K562 (cell line): ENCODE data around the gene LRCH1. TPM values are rescaled to one million over a fixed set of nuclear protein-coding genes. Genes with fewer than 3 reads are reported as not detected.
A peak's percentile ranks its signal among the peaks of the same experiment; 100 is the strongest.

Experiments used
- CLOCK ChIP-seq: fragments of 250-450 bp; sonication (Bioruptor Pico); IDR thresholded peaks from 2 replicates; pipeline ENCODE4 v1.4.0; 2020; ENCODE audit warnings: mild to moderate bottlenecking, moderate library complexity, borderline replicate concordance
- ETV5 ChIP-seq: sonication (generic); formaldehyde crosslinking; IDR thresholded peaks from 2 replicates; pipeline ENCODE4 v1.4.0; 2020; ENCODE audit warnings: low read depth, mild to moderate bottlenecking, missing genetic modification reagents
- HEY1 ChIP-seq: fragments of 250-450 bp; sonication (Bioruptor Pico); IDR thresholded peaks from 2 replicates; pipeline ENCODE4 v1.5.0; 2020; ENCODE audit warnings: mild to moderate bottlenecking, moderate library complexity, borderline replicate concordance
- LARP7 ChIP-seq: fragments of 450-650 bp; IDR thresholded peaks from 2 replicates; pipeline ENCODE4 v1.6.1; 2016
- MNT ChIP-seq, 2 experiments: fragments of 450-650 bp; conservative IDR thresholded peaks; 2 replicates each; pipeline ENCODE4 v1.6.1; 2017; ENCODE audit warnings: mild to moderate bottlenecking in 2 of 2, moderate library complexity in 2 of 2
- POLR2AphosphoS2 ChIP-seq: IDR thresholded peaks from 2 replicates; pipeline ENCODE4 v1.6.1; 2012; ENCODE audit warnings: low read length, improper control_type of control experiment
- POLR3G ChIP-seq: IDR thresholded peaks from 2 replicates; pipeline ENCODE4 v1.6.1; 2011; ENCODE audit not compliant: insufficient read length, insufficient replicate concordance; ENCODE audit errors: extremely low read depth
- POU5F1 ChIP-seq: fragments of 150-350 bp; IDR thresholded peaks from 2 replicates; pipeline ENCODE4 v1.6.1; 2014; ENCODE audit warnings: borderline replicate concordance, low read length, low read depth, mild to moderate bottlenecking; ENCODE audit not compliant: partially characterized antibody
- SETDB1 ChIP-seq: IDR thresholded peaks from one replicate; pipeline ENCODE4 v1.6.1; 2012; ENCODE audit warnings: low read length, control low read depth, inconsistent platforms
- TSHZ1 ChIP-seq: fragments of 250-450 bp; sonication (Bioruptor Pico); IDR thresholded peaks from 2 replicates; pipeline ENCODE4 v1.4.0; 2020; ENCODE audit warnings: mild to moderate bottlenecking, moderate library complexity
- ZNF197 ChIP-seq: fragments of 200-800 bp; sonication (Bioruptor generic); IDR thresholded peaks from 2 replicates; pipeline ENCODE4 v1.6.1; 2016; ENCODE audit warnings: low read depth, missing genetic modification characterization, missing compliant biosample characterization
- ZNF518B ChIP-seq: fragments of 250-450 bp; sonication (Bioruptor Pico); IDR thresholded peaks from 2 replicates; pipeline ENCODE4 v1.5.0; 2021; ENCODE audit warnings: mild to moderate bottlenecking, moderate library complexity
- ZNF740 ChIP-seq, 3 experiments: fragments of 200-800 bp in 1 of 3; sonication (Bioruptor generic) in 1 of 3; sonication (generic) in 1 of 3; formaldehyde crosslinking in 1 of 3; IDR thresholded peaks; 2 replicates each; pipeline versions ENCODE4 v1.6.1 to v1.8.0; 2016 to 2022; ENCODE audit warnings: mild to moderate bottlenecking in 2 of 3, missing compliant biosample characterization in 2 of 3, missing genetic modification characterization in 2 of 3, missing genetic modification reagents in 1 of 3
- polyA plus RNA-seq, 8 experiments: library from polyadenylated mRNA; depleted of rRNA in 4 of 8; stranded (reverse) in 5 of 8; unstranded in 3 of 8; fragments of >200 nt; fragmentation: Nextera tagmentation in 2 of 8; fragmentation: Illumina TruSeq in 1 of 8; extraction: Ambion mirVana in 2 of 8; extraction: Trizol in 1 of 8; gene quantifications; 2 replicates each; pipeline versions ENCODE4 v1.2.1 to v1.2.3, GENCODE V29; 2011 to 2014; ENCODE audit warnings: inconsistent platforms in 1 of 8, missing spikeins in 1 of 8
- total RNA-seq, 7 experiments: library from RNA; depleted of rRNA in 6 of 7; stranded (reverse); fragments of >200 nt in 6 of 7; fragmentation: Illumina TruSeq in 2 of 7; extraction: Trizol in 2 of 7; gene quantifications; 2 replicates each; pipeline versions ENCODE4 v1.2.1 to v1.2.3, GENCODE V29; 2011 to 2021; ENCODE audit warnings: low replicate concordance in 1 of 7

Gene LRCH1
- total and polyA plus RNA-seq, 9 of the 15 experiments (the other 6 are each of a cell fraction or from before 2014, with no cell fraction given) = 1.1 to 6.8 (median 3.7) TPM

- TF ChIP-seq ZNF518B (CRISPR knock-in tag) (no peak), POLR2AphosphoS2 (no peak), ETV5 (CRISPR knock-in tag) (no peak), SETDB1 (no peak), MNT (conservative IDR thresholded peaks at IDR 0.05) (peak in 1 of 2 experiments; percentile 41; a peak in 1 of 4 replicates), TSHZ1 (no peak), CLOCK (CRISPR knock-in tag) (no peak), HEY1 (no peak), POLR3G (no peak), ZNF740 (CRISPR knock-in tag; IDR thresholded peaks at IDR 0.05) (peak; percentile 90), ZNF740 (tag; IDR thresholded peaks at IDR 0.05) (peak in 1 of 2 experiments; percentile 86; a peak in 2 of 4 replicates), ZNF197 (no peak), LARP7 (no peak), POU5F1 (no peak)
Observed at GRCh38 chr13:46552889-46553520, at the start of gene LRCH1 (continued).
